Activated CD4-positive, CD25-positive, alpha-beta regulatory T cell treated with anti-CD3 and anti-CD28 coated beads, Interleukin-2, amount 50 U/mL, for 72 hours (primary cell): ENCODE data around the gene PABPN1.
"Not testable (repeated sequence)": the region's sequence is repeated elsewhere in the genome, so short reads cannot be mapped to it uniquely, and the experiment has no call there.

Source experiments
- DNase-seq: peaks from one replicate; pipeline ENCODE4 v3.0.0; 2021

The PABPN1 gene

DNA sequence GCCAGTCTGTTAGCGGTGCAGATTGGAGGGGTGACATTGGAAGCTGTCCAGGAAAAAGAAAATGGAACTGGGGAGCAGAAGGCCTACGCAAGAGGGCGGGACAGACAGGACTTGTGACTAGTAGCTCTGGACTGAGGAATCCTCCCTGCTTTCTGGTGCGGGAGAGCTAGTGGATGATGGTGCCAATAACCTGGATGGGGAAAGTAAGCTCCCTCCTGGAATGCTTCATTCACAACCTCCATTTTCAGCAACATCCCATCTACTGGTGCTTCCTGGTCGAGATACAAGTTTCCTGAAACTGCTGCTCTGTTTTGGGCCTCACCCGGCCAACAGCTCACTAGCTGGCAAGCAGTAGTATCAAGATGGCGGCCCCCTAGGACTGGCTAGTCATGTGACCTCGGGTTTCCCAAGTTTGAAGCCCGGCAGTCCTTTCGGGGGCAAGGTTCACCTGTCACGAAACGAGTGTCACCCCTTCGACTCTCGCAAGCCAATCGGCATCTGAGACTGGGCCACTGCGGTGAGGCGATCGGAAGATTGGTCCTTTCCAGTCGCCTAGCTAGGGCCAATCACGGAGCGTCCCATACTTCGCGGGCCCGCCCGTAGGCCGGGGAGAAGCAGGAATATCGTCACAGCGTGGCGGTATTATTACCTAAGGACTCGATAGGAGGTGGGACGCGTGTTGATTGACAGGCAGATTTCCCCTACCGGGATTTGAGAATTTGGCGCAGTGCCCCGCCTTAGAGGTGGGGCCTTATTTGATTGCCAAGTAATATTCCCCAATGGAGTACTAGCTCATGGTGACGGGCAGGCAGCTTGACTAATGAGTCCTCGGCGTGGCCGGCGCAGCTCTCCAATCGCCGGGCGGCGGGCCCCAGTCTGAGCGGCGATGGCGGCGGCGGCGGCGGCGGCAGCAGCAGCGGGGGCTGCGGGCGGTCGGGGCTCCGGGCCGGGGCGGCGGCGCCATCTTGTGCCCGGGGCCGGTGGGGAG lies at the start of gene PABPN1:
Gene PABPN1 (plus strand): TSS at position 874 of the 988 bp plus-strand sequence. CDS start 13 bp downstream, at position 887.
- DNase-seq, result peak; percentile 94

DNA sequence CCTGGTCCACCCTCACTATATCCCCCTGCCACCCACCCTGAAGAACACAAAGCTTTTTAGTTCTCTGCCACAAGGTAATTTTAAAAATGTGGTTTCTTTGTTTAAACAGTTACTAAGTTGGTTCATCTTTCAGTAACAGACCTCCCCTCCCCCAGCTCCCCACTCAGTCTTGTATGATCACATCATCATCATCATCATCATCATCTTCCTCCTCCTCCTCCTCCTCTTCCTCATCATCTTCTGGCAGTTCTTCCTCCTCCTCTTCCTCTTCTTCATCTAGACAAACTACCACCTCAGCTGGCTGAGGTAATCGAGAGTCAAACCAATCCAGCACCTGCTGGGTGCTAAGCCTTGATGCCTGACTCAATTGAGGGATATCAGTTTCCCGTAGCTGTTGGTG lies 45.8 kb upstream of the PABPN1 start:
- DNase-seq, result no peak

- DNase-seq, result no peak
These were observed 44.1 kb upstream of the PABPN1 start for GRCh38 chr14:23277189-23277588.

DNA sequence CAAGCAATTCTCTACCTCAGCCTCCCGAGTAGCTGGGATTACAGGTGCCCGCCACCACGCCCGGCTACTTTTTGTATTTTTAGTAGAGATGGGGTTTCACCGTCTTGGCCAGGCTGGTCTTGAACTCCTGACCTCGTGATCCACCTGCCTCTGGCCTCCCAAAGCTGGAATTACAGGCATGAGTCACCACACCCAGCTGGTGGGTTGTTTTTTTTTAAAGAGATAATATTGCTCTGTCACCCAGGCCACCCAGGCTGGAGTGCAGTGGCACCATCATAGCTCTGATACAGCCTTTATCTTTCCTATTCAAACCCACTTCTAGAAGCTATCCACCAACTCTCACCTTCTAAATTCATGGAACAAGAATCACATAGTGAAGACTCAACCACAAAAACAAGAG lies 43.3 kb upstream of the PABPN1 start:
- not testable (repeated sequence) for DNase-seq

- DNase-seq, result no peak
These were observed 40.0 kb upstream of the PABPN1 start for GRCh38 chr14:23281247-23281646.

DNA sequence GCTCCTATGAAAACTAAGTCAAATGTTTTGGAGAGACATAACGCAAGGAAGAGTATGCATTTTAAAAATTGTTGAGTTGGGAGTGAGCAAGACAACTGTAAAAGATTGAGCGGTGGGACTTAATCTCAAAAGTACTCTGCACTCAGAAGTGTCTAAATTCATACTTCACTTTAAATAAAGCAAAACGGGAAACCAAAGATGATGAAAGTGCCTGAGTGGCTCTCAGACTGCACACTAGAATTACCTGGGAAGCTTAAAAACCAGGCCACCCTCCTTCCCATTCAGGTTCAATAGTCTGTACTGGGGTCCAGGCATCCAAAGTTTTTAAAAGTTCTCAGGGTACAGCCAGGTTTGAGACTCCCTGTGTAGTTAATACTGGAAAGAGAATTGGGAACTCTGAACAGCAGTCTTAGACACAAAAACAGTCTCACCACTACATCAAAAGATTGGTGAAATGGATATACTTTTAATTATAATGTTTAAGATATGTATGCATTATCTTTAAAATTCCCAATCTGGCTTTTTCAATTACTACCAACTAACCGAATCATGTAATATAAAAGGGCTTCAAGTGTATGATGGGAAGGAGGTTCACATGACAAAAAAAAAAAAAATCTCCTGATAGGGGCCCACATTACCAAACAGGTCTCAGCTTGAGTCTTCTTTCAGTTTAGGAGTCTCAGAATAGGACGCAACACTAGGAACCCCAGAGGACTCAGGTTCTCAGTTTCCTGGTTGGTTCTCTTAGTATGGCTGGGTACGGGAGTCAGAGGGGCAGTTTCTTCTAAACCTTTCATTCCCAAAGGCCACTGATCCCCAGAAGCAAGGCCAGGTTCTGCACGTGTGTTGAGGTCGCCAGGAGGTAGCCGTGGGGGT lies 36.4 kb upstream of the PABPN1 start:
- no peak for DNase-seq

GRCh38 chr14:23285530-23286019 lies 35.7 kb upstream of the PABPN1 start:
- no peak for DNase-seq

DNA sequence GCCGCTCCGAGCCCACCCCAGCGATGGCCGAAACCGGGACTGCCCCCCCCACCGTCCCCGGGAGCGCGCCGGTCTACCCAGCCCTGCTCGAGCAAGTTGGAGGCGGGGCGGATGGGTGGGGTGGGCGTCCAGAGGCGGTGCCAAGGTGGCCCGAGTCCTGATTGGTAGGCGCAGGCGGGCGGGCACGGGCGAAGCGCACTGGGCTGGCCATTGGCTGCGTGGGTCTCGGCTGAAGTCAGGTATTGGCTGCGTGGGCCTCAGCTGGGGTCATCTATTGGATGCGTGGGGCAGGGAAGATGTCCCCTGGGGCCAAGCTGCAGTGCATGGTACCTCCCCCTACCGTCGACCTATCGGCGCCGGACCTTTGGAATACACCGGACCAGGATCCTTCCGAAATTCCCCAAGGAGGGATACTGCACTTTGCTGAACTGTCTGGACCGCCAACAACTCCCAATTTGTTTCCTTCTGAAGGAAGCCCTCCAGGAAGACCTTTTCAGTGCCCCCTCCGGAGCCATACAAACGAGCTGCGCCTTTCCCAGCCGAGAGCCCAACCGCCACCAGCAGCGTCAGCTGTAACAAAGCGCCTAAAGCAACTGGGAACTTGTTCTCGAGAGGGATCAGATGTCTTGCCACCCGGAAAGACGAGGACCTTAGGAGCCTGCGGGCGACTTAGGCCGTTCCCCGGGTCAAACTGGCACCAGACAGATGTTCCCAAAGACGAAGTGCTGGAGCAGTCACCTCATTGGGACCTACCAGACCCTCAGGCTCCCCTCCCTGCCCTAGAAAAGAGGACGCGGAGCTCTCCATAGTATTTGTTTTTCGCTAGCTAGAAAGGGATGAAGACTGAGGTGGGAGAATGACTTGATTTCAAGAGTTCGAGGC lies 35.0 kb upstream of the PABPN1 start, which contains the start of gene HOMEZ:
Gene HOMEZ (minus strand): TSS at position 113 of the 882 bp plus-strand sequence. CDS start 180 bp downstream, outside the sequence.
- DNase-seq, result peak; percentile 97

- no peak for DNase-seq
These were observed 34.3 kb upstream of the PABPN1 start for GRCh38 chr14:23286902-23287479.

DNA sequence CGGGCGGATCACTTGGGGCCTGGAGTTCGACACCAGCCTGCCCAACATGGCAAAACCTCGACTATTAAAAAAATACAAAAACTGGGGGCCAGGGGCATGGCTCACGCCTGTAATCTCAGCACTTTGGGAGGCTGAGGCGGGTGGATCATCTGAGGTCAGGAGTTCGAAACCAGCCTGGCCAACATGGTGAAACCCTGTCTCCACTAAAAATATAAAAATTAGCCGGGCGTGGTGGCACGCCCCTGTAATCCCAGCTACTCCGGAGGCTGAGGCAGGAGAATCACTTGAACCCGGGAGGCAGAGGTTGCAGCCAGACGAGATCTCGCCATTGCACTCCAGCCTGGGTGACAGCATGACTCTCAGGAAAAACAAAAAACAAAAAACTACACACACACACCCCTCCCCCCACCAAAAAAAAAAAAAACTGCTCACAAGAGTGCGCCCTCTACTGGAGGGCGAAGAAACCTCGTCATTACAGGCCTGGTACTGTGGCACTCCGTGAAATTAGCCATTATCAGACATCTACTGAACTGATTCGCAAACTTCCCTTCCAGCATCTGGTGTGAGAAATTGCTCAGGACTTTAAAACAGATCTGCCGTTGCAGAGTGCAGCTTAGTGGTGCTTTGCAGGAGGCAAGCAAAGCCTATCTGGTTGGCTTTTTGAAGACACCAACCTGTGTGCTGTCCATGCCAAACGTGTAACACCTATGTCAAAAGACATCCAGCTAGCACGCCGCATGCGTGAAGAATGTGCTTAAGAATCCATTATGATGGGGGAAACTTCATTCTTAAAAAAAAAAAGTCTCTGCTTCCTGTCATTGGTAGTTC lies 26.3 kb upstream of the PABPN1 start:
- peak; percentile 63 for DNase-seq

GRCh38 chr14:23296012-23296777 lies 25.1 kb upstream of the PABPN1 start:
- no peak for DNase-seq

GRCh38 chr14:23297096-23297495 lies 24.2 kb upstream of the PABPN1 start:
- DNase-seq, result no peak

DNA sequence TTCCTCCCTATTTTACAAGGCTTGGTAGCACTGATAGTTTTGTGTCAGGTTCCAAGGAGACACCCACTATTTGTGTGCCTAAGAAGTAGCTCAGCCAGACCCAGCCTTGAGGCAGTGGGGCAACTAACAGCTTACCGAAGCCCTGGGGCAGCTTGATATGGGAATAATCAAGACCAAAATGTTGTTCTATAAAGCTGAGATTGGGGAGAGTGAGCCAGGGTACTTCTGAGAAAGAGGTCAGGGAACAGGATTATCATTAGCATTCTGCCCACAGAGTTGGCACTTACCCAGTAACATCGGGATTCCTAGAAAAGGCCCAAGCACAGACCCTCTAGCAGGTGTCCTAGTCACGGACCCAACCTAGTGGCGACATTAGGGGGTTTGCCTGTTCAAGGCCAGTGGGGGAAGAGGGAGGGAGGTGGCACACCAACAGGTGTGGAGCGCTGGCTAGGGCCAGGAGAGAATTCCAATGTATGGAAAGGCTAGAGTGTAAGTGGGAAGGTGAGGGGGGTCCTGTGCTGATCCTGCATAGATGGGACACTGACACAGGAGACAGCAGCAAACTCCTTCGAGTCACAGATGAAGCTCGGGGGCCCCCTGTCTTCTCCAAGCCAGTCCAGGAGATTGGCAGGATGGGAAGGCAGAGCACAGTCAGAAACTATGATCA lies 23.5 kb upstream of the PABPN1 start:
- no peak for DNase-seq

DNA sequence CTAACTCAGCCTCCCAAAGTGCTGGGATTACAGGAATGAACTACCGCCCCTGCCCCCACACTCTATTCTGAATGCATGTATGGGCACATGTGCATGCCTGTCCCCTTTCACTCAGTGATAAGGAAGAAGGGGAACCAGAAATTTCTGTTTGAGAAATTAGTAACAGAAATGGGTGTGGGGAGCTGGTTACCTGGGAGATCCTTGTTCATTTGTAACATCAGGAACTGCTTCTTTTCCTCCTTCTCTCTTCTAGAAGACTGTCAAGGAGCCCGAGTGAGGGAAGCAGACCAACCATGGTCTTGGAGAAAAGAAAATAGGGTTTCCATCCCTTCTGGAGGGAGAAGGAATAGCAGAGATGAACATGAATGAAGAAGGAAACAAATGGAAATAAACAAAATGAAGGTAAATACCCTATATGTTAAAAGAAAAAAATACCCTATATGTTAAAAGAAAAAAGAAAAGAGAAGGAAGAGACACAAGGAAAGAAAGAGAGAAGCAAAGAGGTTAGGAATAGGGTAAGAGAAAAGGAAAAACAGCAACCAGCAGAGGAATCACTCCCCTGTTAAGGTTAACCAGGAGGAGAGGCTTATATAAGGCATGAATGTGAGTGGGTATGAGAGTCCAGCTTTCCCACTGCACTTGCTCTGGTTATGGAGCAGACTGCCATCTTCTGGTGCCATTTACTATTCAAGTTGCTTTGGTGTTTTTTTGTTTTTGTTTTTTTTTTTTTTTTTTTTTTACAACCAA lies 21.9 kb upstream of the PABPN1 start:
- DNase-seq, result no peak

GRCh38 chr14:23299986-23300686 lies 21.1 kb upstream of the PABPN1 start:
- DNase-seq, result no peak

DNA sequence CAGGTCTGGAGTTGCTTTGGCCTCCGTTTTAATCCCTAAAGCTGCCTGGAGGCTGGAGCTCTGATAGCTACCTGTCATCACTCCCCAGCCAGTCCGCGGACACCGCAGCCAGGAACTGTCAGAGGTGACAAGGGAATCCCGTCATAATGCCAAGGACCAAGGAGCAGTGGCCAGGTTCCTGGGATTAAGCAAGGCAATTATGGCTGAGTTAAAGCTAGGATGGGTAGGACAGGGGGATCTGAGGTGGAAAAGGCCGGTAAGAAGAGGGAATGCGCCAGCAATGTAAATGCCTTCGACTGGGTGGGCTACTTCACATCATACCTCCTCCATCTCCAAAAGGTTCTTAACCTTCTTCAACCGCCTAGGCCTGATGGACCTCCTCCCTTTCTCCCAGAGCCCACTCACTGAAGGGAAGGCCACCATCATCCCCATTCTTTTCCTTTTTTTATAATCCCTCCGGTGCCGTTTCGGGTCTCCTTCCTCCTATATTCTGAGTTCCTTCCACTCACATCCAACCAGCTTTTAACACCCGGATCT lies 20.5 kb upstream of the PABPN1 start:
- DNase-seq, result no peak

GRCh38 chr14:23301288-23301968 lies 19.8 kb upstream of the PABPN1 start:
- peak; percentile 99 for DNase-seq
